Measurements from ENCODE around the gene TP53I11. TPM values are rescaled to one million over a fixed set of nuclear protein-coding genes. Genes with fewer than 3 reads are reported as not detected.

The TP53I11 gene
- total and polyA plus RNA-seq, 2 experiments from 2014 or later: 23.5 to 43.9 TPM

DNA sequence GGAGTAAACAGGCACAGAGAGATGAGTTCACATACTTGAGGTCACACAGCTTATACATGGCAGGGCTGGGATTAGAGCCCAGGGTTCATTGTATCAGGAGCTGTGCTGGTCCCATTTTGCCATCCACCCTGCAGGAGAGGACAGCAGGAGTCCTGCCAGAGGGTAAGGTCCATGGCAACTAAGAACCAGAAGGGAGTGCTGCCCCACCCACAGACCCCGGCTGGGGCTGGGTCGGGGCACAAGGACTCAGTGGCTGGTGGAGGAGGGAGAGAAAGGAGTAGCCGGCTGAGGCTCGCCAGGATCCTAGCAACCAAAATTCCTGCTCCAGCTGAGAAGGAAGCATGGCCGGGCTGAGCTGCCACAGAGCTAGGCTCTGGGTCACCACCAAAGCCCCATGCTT, 25.9 kb upstream of the TP53I11 start:
- Histone ChIP-seq H3K4me2 (no peak overlapping the region), H3K27ac (ENCODE audit: low read depth) (no peak overlapping the region), H2AFZ (no peak overlapping the region), H3K4me3 (no peak overlapping the region), H3F3A (replicated peaks; ENCODE audit: low read depth) (0 out of 2 replicates have a peak, but pooled peaks cover 6% of the 10 kb centered on the region), H4K20me1 (replicated peaks; ENCODE audit: insufficient read depth) (no peaks in the 10 kb centered on the region), H3K9me2 (ENCODE audit: insufficient read depth) (no peaks in the 10 kb centered on the region), H3K36me3 (ENCODE audit: insufficient read depth) (no peaks in the 10 kb centered on the region), H3K4me1 (ENCODE audit: insufficient read depth) (peaks cover 16% of the 10 kb centered on the region; the same call in 1 of the 2 replicates), H3K27me3 (ENCODE audit: insufficient read depth) (no peaks in the 10 kb centered on the region), H3K79me2 (replicated peaks; ENCODE audit: insufficient read depth) (no peaks in the 10 kb centered on the region)
- peaks cover 9% of the 10 kb centered on the region for H3K27me3 Mint-ChIP-seq (ENCODE audit: insufficient read depth, low read depth, poor library complexity)
- no peaks in the 10 kb centered on the region for H3K36me3 Mint-ChIP-seq (ENCODE audit: low read depth)
- no peak for ATAC-seq
- H3K27ac Mint-ChIP-seq: no peak overlapping the region
- TF ChIP-seq, protein P1, sequence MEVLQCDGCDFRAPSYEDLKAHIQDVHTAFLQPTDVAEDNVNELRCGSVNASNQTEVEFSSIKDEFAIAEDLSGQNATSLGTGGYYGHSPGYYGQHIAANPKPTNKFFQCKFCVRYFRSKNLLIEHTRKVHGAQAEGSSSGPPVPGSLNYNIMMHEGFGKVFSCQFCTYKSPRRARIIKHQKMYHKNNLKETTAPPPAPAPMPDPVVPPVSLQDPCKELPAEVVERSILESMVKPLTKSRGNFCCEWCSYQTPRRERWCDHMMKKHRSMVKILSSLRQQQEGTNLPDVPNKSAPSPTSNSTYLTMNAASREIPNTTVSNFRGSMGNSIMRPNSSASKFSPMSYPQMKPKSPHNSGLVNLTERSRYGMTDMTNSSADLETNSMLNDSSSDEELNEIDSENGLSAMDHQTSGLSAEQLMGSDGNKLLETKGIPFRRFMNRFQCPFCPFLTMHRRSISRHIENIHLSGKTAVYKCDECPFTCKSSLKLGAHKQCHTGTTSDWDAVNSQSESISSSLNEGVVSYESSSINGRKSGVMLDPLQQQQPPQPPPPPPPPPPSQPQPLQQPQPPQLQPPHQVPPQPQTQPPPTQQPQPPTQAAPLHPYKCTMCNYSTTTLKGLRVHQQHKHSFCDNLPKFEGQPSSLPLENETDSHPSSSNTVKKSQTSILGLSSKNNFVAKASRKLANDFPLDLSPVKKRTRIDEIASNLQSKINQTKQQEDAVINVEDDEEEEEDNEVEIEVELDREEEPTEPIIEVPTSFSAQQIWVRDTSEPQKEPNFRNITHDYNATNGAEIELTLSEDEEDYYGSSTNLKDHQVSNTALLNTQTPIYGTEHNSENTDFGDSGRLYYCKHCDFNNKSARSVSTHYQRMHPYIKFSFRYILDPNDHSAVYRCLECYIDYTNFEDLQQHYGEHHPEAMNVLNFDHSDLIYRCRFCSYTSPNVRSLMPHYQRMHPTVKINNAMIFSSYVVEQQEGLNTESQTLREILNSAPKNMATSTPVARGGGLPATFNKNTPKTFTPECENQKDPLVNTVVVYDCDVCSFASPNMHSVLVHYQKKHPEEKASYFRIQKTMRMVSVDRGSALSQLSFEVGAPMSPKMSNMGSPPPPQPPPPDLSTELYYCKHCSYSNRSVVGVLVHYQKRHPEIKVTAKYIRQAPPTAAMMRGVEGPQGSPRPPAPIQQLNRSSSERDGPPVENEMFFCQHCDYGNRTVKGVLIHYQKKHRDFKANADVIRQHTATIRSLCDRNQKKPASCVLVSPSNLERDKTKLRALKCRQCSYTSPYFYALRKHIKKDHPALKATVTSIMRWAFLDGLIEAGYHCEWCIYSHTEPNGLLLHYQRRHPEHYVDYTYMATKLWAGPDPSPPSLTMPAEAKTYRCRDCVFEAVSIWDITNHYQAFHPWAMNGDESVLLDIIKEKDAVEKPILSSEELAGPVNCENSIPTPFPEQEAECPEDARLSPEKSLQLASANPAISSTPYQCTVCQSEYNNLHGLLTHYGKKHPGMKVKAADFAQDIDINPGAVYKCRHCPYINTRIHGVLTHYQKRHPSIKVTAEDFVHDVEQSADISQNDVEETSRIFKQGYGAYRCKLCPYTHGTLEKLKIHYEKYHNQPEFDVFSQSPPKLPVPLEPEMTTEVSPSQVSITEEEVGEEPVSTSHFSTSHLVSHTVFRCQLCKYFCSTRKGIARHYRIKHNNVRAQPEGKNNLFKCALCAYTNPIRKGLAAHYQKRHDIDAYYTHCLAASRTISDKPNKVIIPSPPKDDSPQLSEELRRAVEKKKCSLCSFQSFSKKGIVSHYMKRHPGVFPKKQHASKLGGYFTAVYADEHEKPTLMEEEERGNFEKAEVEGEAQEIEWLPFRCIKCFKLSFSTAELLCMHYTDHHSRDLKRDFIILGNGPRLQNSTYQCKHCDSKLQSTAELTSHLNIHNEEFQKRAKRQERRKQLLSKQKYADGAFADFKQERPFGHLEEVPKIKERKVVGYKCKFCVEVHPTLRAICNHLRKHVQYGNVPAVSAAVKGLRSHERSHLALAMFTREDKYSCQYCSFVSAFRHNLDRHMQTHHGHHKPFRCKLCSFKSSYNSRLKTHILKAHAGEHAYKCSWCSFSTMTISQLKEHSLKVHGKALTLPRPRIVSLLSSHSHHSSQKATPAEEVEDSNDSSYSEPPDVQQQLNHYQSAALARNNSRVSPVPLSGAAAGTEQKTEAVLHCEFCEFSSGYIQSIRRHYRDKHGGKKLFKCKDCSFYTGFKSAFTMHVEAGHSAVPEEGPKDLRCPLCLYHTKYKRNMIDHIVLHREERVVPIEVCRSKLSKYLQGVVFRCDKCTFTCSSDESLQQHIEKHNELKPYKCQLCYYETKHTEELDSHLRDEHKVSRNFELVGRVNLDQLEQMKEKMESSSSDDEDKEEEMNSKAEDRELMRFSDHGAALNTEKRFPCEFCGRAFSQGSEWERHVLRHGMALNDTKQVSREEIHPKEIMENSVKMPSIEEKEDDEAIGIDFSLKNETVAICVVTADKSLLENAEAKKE (CRISPR knock-in tag; IDR thresholded peaks at IDR 0.05): no peak
- TF ChIP-seq JUNB (IDR thresholded peaks at IDR 0.05; ENCODE audit: unreplicated experiment) (no peak), EZH2phosphoT487 (IDR thresholded peaks at IDR 0.05; ENCODE audit: unreplicated experiment) (no peak), ZNF331 (CRISPR knock-in tag; IDR thresholded peaks at IDR 0.05; ENCODE audit: low read depth) (no peak), ZNF114 (CRISPR knock-in tag; IDR thresholded peaks at IDR 0.05) (no peak), POLR2AphosphoS5 (IDR thresholded peaks at IDR 0.05; ENCODE audit: low read depth) (no peak), STAT1 (IDR thresholded peaks at IDR 0.05; ENCODE audit: unreplicated experiment) (no peak)
- TF ChIP-seq, protein P2, sequence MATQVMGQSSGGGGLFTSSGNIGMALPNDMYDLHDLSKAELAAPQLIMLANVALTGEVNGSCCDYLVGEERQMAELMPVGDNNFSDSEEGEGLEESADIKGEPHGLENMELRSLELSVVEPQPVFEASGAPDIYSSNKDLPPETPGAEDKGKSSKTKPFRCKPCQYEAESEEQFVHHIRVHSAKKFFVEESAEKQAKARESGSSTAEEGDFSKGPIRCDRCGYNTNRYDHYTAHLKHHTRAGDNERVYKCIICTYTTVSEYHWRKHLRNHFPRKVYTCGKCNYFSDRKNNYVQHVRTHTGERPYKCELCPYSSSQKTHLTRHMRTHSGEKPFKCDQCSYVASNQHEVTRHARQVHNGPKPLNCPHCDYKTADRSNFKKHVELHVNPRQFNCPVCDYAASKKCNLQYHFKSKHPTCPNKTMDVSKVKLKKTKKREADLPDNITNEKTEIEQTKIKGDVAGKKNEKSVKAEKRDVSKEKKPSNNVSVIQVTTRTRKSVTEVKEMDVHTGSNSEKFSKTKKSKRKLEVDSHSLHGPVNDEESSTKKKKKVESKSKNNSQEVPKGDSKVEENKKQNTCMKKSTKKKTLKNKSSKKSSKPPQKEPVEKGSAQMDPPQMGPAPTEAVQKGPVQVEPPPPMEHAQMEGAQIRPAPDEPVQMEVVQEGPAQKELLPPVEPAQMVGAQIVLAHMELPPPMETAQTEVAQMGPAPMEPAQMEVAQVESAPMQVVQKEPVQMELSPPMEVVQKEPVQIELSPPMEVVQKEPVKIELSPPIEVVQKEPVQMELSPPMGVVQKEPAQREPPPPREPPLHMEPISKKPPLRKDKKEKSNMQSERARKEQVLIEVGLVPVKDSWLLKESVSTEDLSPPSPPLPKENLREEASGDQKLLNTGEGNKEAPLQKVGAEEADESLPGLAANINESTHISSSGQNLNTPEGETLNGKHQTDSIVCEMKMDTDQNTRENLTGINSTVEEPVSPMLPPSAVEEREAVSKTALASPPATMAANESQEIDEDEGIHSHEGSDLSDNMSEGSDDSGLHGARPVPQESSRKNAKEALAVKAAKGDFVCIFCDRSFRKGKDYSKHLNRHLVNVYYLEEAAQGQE (IDR thresholded peaks at IDR 0.05; ENCODE audit: unreplicated experiment): no peak
- TF ChIP-seq, protein P3, sequence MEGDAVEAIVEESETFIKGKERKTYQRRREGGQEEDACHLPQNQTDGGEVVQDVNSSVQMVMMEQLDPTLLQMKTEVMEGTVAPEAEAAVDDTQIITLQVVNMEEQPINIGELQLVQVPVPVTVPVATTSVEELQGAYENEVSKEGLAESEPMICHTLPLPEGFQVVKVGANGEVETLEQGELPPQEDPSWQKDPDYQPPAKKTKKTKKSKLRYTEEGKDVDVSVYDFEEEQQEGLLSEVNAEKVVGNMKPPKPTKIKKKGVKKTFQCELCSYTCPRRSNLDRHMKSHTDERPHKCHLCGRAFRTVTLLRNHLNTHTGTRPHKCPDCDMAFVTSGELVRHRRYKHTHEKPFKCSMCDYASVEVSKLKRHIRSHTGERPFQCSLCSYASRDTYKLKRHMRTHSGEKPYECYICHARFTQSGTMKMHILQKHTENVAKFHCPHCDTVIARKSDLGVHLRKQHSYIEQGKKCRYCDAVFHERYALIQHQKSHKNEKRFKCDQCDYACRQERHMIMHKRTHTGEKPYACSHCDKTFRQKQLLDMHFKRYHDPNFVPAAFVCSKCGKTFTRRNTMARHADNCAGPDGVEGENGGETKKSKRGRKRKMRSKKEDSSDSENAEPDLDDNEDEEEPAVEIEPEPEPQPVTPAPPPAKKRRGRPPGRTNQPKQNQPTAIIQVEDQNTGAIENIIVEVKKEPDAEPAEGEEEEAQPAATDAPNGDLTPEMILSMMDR (conservative IDR thresholded peaks at IDR 0.05; ENCODE audit: low read depth in 2 of 2): no peak
- no peak for DNase-seq (ENCODE audit: low spot score)
- H3K4me3 Mint-ChIP-seq: no peak overlapping the region
- peaks cover 30% of the 10 kb centered on the region for H3K4me1 Mint-ChIP-seq
- no peaks in the 10 kb centered on the region for H3K9me3 Mint-ChIP-seq

Measured in GM23338 (cell line).